HG03575 (cell line): Measurements from ENCODE around the gene SCAP.

Experiments
- ATAC-seq: cut with Tn5 transposase; IDR thresholded peaks from one replicate; pipeline ENCODE4 v1.9.1; 2021; ENCODE audit not compliant: unreplicated experiment, insufficient number of reproducible peaks, low FRiP score; ENCODE audit errors: extremely low read depth

The SCAP gene

DNA sequence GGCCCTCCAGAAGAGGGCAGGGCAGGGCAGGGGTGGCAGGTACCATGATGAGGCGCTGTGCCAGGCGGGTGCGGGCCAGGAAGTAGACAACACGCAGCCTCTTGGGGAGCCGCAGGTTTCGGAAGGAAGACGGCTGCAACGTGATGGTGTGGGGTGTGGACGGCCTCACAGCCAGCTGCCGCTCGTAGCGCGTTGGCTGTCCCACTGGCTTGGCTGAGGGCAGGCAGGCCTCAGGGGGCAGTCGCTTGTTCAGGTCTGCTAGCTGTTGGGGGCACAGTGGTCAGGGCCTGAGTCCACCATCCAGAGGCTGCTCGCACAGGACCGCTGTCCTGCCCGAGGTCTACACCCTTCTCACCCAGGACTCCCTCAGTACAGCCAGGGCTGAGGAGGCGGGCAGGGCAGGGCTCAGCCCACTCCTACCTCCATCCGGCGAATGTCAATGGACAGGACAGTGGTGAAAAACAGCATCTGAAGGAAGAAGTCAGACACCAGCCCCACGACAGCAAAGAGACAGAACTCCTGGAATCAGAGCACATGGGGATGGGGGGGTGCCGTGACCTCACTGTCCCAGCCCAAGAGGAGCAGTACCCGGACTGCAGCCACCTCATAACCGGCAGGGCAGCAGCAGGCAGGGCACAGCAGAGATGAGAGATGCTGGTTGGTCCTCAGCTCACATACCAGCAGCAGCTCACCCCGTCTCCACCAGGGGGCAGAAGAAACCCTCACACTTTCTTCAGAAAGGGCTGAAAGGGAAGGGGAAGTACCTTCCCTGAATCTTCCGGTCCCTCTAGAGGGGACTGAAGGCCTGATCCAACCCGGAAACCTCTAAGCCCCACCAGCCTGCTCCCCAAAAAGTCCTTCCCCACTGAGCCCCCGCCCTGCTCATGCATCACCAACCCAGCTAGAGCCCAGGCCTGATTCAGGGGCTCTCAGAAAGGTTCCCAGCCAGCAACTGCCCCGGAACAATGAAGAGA, 54.9 kb downstream of the SCAP start:
- no peak for ATAC-seq

DNA sequence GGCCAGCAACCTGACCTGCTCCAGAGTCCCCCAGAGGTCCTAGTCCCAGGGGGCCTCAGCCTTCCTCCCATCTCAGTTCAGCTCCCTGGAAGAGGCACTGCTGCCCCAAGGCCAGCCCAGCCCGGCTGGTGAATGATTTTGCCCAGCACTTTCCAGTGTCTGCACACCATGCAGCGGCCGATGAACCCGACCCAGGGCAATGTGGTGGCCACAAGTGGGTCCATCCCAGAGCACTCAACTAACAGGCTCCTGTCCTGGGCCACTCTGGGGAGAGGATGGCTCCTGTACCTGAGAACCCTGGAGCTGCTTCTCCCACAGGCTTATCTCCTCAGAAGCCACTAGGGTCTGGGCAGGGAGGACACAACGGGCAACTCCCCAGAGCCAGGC, 55.7 kb downstream of the SCAP start:
- no peak for ATAC-seq

GRCh38 chr3:47419083-47420043, 56.4 kb downstream of the SCAP start:
- ATAC-seq = no peak

GRCh38 chr3:47418167-47419082, 57.3 kb downstream of the SCAP start:
- ATAC-seq = no peak

GRCh38 chr3:47416041-47416440, 59.7 kb downstream of the SCAP start:
- ATAC-seq = no peak

- ATAC-seq = no peak
These were observed 60.8 kb downstream of the SCAP start for GRCh38 chr3:47414666-47415587.

DNA sequence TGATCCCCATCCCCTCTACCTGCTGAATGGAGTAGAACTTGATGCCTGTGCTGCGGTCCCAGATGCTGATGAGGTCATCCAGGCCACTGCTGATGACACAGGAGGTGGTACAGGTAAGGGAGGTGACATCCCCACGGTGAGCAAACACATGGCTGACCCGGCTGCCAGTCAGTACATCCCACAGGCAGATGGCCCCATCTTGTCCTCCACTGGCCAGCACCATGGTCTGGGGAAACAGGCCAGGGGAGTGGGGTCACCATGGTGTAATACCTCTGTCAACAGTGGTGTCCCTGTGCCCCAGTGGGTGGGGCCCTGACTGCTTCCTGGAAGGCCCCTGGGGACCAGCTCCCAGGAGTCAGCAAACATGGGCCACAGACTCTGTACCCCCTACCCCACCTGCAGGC, 61.6 kb downstream of the SCAP start:
- no peak for ATAC-seq

- no peak for ATAC-seq
These were observed 62.0 kb downstream of the SCAP start for GRCh38 chr3:47413751-47414150.

- ATAC-seq = no peak
These were observed 62.8 kb downstream of the SCAP start for GRCh38 chr3:47412842-47413520.

DNA sequence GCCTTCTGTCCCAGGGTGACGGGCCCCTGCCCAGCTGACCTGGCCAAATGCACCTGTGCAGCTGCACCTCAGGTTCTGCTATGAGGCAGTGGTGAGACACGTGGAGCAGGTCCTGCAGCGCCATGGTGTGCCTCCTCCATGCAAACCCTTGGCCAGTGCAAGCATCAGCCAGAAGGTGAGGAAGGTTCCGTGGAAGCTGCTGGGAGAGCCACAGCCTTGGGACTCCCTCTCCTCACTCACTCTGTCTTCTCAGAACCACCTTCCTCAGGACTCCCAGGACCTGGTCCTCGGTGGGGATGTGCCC, 63.3 kb downstream of the SCAP start:
- ATAC-seq = no peak

DNA sequence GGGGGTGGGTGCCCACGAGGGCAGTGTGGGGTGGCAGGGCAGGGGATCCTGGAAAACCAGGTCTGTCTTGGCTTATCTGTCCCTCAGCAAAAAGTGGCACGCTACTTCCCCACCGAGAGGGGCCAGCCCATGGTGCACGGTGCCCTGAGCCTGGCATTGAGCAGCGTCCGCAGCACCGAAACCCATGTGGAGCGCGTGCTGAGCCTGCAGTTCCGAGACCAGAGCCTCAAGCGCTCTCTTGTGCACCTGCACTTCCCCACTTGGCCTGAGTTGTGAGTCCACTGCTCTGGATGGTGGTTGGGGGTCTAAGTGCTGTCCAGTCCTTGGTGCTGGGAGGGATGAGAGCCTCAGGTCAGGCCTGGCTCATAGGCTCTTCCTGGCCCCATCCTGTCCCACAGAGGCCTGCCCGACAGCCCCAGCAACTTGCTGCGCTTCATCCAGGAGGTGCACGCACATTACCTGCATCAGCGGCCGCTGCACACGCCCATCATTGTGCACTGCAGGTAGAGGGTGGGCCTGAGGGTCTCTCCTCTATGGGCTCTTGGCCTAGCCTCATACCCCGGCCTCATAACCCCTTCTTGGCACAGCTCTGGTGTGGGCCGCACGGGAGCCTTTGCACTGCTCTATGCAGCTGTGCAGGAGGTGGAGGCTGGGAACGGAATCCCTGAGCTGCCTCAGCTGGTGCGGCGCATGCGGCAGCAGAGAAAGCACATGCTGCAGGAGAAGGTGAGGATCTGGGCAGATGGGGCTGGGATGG, 63.9 kb downstream of the SCAP start:
- no peak for ATAC-seq

DNA sequence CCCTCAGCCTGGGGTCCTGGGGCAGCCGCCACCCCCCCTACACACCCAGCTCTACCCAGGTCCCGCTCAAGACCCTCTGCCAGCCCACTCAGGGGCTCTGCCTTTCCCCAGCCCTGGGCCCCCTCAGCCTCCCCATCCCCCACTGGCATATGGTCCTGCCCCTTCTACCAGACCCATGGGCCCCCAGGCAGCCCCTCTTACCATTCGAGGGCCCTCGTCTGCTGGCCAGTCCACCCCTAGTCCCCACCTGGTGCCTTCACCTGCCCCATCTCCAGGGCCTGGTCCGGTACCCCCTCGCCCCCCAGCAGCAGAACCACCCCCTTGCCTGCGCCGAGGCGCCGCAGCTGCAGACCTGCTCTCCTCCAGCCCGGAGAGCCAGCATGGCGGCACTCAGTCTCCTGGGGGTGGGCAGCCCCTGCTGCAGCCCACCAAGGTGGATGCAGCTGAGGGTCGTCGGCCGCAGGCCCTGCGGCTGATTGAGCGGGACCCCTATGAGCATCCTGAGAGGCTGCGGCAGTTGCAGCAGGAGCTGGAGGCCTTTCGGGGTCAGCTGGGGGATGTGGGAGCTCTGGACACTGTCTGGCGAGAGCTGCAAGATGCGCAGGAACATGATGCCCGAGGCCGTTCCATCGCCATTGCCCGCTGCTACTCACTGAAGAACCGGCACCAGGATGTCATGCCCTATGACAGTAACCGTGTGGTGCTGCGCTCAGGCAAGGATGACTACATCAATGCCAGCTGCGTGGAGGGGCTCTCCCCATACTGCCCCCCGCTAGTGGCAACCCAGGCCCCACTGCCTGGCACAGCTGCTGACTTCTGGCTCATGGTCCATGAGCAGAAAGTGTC, 64.7 kb downstream of the SCAP start:
- ATAC-seq = no peak

DNA sequence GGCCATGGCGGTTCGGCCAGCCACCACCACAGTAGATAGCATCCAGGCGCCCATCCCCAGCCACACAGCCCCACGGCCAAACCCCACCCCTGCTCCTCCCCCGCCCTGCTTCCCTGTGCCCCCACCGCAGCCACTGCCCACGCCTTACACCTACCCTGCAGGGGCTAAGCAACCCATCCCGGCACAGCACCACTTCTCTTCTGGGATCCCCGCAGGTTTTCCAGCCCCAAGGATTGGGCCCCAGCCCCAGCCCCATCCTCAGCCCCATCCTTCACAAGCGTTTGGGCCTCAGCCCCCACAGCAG, 65.4 kb downstream of the SCAP start:
- no peak for ATAC-seq

DNA sequence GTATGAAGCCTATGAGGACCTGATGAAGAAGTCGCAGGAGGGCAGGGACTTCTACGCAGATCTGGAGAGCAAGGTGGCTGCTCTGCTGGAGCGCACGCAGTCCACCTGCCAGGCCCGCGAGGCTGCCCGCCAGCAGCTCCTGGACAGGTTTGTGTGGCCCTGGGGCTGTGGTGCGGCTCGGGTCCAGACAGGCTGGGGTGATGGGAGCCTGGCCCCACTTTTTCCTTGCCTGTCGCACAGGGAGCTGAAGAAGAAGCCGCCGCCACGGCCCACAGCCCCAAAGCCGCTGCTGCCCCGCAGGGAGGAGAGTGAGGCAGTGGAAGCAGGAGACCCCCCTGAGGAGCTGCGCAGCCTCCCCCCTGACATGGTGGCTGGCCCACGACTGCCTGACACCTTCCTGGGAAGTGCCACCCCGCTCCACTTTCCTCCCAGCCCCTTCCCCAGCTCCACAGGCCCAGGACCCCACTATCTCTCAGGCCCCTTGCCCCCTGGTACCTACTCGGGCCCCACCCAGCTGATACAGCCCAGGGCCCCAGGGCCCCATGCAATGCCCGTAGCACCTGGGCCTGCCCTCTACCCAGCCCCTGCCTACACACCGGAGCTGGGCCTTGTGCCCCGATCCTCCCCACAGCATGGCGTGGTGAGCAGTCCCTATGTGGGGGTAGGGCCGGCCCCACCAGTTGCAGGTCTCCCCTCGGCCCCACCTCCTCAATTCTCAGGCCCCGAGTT, 65.9 kb downstream of the SCAP start:
- no peak for ATAC-seq

DNA sequence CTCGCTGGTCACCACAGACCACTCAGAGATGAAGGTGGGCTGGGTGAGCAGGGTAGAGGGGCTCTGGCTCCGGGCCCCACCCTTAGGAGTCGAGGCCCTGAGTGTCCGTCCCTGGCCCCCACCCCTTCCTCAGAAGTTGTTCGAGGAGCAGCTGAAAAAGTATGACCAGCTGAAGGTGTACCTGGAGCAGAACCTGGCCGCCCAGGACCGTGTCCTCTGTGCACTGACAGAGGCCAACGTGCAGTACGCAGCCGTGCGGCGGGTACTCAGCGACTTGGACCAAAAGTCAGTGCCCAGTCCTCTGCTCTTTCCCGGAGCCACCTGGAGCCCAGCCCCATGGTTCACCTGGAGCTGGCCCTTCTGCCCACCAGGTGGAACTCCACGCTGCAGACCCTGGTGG, 66.5 kb downstream of the SCAP start:
- ATAC-seq = no peak

DNA sequence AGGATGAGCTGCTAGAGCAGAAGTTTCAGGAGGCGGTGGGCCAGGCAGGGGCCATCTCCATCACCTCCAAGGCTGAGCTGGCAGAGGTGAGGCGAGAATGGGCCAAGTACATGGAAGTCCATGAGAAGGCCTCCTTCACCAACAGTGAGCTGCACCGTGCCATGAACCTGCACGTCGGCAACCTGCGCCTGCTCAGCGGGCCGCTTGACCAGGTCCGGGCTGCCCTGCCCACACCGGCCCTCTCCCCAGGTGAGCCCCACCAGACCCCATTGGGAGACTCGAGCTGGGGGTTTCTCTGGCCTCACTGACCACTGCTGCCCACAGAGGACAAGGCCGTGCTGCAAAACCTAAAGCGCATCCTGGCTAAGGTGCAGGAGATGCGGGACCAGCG, 66.9 kb downstream of the SCAP start:
- ATAC-seq = no peak
